Activated CD4-positive, alpha-beta memory T cell treated with anti-CD3 and anti-CD28 coated beads for 36 hours (primary cell): ENCODE measurements around the gene SF1. TPM values are rescaled to one million over a fixed set of nuclear protein-coding genes. Genes with fewer than 3 reads are reported as not detected.

Experiments
- CTCF ChIA-PET: fragments of 350-600 bp; sonication (Branson Sonifier 250); formaldehyde crosslinking; loops from one replicate; lab custom pipeline; 2021; ENCODE audit warnings: antibody characterized with exemption, inconsistent platforms; lab: Charles Lee
- POLR2A ChIA-PET: fragments of 350-600 bp; sonication (Branson Sonifier 250); formaldehyde crosslinking; loops from one replicate; lab custom pipeline; 2021; ENCODE audit warnings: antibody characterized with exemption; lab: Charles Lee
- DNase-seq: peaks from one replicate; pipeline ENCODE4 v3.0.0-alpha.2; 2020
- H3K27ac Mint-ChIP-seq: one replicate; pipeline ENCODE4 v1.8.0; 2021; ENCODE audit warnings: mixed read lengths
- H3K27me3 Mint-ChIP-seq: one replicate; pipeline ENCODE4 v1.8.0; 2021; ENCODE audit warnings: mixed read lengths
- H3K36me3 Mint-ChIP-seq: one replicate; pipeline ENCODE4 v1.8.0; 2021; ENCODE audit warnings: mixed read lengths
- H3K4me1 Mint-ChIP-seq: one replicate; pipeline ENCODE4 v1.8.0; 2021; ENCODE audit warnings: low read depth, mixed read lengths
- H3K4me3 Mint-ChIP-seq: one replicate; pipeline ENCODE4 v1.8.0; 2021; ENCODE audit warnings: mild to moderate bottlenecking, mixed read lengths
- H3K9me3 Mint-ChIP-seq: one replicate; pipeline ENCODE4 v1.8.0; 2021; ENCODE audit warnings: mixed read lengths
- intact Hi-C: fragments of 100-400 bp; cut with micrococcal nuclease; formaldehyde crosslinking; loops from one replicate; pipeline ENCODE4 v1.15.1; 2023
- total RNA-seq, 2 experiments: library from RNA; stranded (reverse); gene quantifications; one replicate each; pipeline ENCODE4 v1.2.3, GENCODE V29; 2021

The SF1 gene
- total RNA-seq, 2 experiments from 2014 or later = 323 to 328 TPM

- intact Hi-C loops = no loop called here
- CTCF ChIA-PET = interaction anchor here (1.0 to 1.8 kb wide), 2 partner anchors 10 to 36 kb away, joined by 3 to 5 read pairs; no protein-coding TSS in a partner anchor
- H3K27me3 Mint-ChIP-seq = peaks cover 11% of the 10 kb centered on the region
- H3K36me3 Mint-ChIP-seq = no peaks in the 10 kb centered on the region
- DNase-seq = no peak
- H3K27ac Mint-ChIP-seq = no peak overlapping the region
- peaks cover 6% of the 10 kb centered on the region for H3K4me1 Mint-ChIP-seq
- no peaks in the 10 kb centered on the region for H3K9me3 Mint-ChIP-seq
- H3K4me3 Mint-ChIP-seq = no peak overlapping the region
- POLR2A ChIA-PET = no interaction called here
Observed at GRCh38 chr11:64724863-64725532, 53.3 kb downstream of the SF1 start.

GRCh38 chr11:64723907-64724862, 54.2 kb downstream of the SF1 start:
- H3K4me3 Mint-ChIP-seq = peak overlapping the region; percentile 59
- POLR2A ChIA-PET = no interaction called here
- H3K36me3 Mint-ChIP-seq = no peaks in the 10 kb centered on the region
- intact Hi-C loops = loop anchor here (1.0 to 2.0 kb wide), 3 partner anchors 19 to 275 kb away; no protein-coding TSS in a partner anchor
- peaks cover 13% of the 10 kb centered on the region for H3K27me3 Mint-ChIP-seq
- no peak overlapping the region for H3K27ac Mint-ChIP-seq
- CTCF ChIA-PET = interaction anchor here (1.0 to 1.8 kb wide), 2 partner anchors 11 to 35 kb away, joined by 3 to 5 read pairs; no protein-coding TSS in a partner anchor
- no peaks in the 10 kb centered on the region for H3K9me3 Mint-ChIP-seq
- no peak for DNase-seq
- H3K4me1 Mint-ChIP-seq = peaks cover 6% of the 10 kb centered on the region

GRCh38 chr11:64723117-64723906, 55.0 kb downstream of the SF1 start, which contains the start of gene NRXN2:
Gene NRXN2, minus strand, starts transcription at chr11:64723197. Its CDS starts 9,498 bp downstream, at chr11:64713699.
- peaks cover 6% of the 10 kb centered on the region for H3K4me1 Mint-ChIP-seq
- H3K27ac Mint-ChIP-seq = peak within 1 kb of the TSS; percentile 28
- intact Hi-C loops = loop anchor here (1.0 to 2.0 kb wide), 3 partner anchors 19 to 274 kb away; no protein-coding TSS in a partner anchor
- peaks cover 15% of the 10 kb centered on the region for H3K27me3 Mint-ChIP-seq
- H3K4me3 Mint-ChIP-seq = peak within 1 kb of the TSS; percentile 59
- H3K36me3 Mint-ChIP-seq = no peaks in the 10 kb centered on the region
- peak; percentile 91 for DNase-seq
- no peaks in the 10 kb centered on the region for H3K9me3 Mint-ChIP-seq
- POLR2A ChIA-PET = no interaction called here
- CTCF ChIA-PET = no interaction called here

- Mint-ChIP-seq H3K4me3 (no peak overlapping the region), H3K36me3 (no peaks in the 10 kb centered on the region), H3K27ac (no peak overlapping the region), H3K9me3 (no peaks in the 10 kb centered on the region), H3K27me3 (peaks cover 19% of the 10 kb centered on the region), H3K4me1 (peaks cover 6% of the 10 kb centered on the region)
- intact Hi-C loops = loop anchor here (1.0 to 2.0 kb wide), 3 partner anchors 20 to 273 kb away; no protein-coding TSS in a partner anchor
- ChIA-PET POLR2A (no interaction called here), CTCF (interaction anchor here (1.3 kb wide), 1 partner anchor 34 kb away, joined by 6 read pairs; no protein-coding TSS in a partner anchor)
- DNase-seq = no peak
Observed at GRCh38 chr11:64722141-64723065, 55.9 kb downstream of the SF1 start.

- POLR2A ChIA-PET = no interaction called here
- CTCF ChIA-PET = no interaction called here
- DNase-seq = no peak
- H3K9me3 Mint-ChIP-seq = no peaks in the 10 kb centered on the region
- intact Hi-C loops = no loop called here
- no peaks in the 10 kb centered on the region for H3K36me3 Mint-ChIP-seq
- H3K27ac Mint-ChIP-seq = no peak overlapping the region
- H3K4me1 Mint-ChIP-seq = peaks cover 6% of the 10 kb centered on the region
- H3K4me3 Mint-ChIP-seq = no peak overlapping the region
- H3K27me3 Mint-ChIP-seq = peaks cover 28% of the 10 kb centered on the region
Observed at GRCh38 chr11:64721359-64721699, 57.0 kb downstream of the SF1 start.

- peaks cover 6% of the 10 kb centered on the region for H3K4me1 Mint-ChIP-seq
- POLR2A ChIA-PET = no interaction called here
- no peak overlapping the region for H3K4me3 Mint-ChIP-seq
- intact Hi-C loops = no loop called here
- no peak for DNase-seq
- H3K27ac Mint-ChIP-seq = no peak overlapping the region
- no peaks in the 10 kb centered on the region for H3K36me3 Mint-ChIP-seq
- H3K27me3 Mint-ChIP-seq = peaks cover 33% of the 10 kb centered on the region
- H3K9me3 Mint-ChIP-seq = no peaks in the 10 kb centered on the region
- CTCF ChIA-PET = interaction anchor here (2.1 kb wide), 1 partner anchor 32 kb away, joined by 10 read pairs; no protein-coding TSS in a partner anchor
Observed at GRCh38 chr11:64720640-64721358, 57.5 kb downstream of the SF1 start.

GRCh38 chr11:64720167-64720566, 58.2 kb downstream of the SF1 start:
- Mint-ChIP-seq H3K4me3 (no peak overlapping the region), H3K4me1 (peaks cover 6% of the 10 kb centered on the region), H3K9me3 (no peaks in the 10 kb centered on the region), H3K36me3 (no peaks in the 10 kb centered on the region), H3K27me3 (peaks cover 37% of the 10 kb centered on the region), H3K27ac (no peak overlapping the region)
- CTCF ChIA-PET = interaction anchor here (2.1 kb wide), 1 partner anchor 31 kb away, joined by 10 read pairs; no protein-coding TSS in a partner anchor
- intact Hi-C loops = no loop called here
- POLR2A ChIA-PET = no interaction called here
- no peak for DNase-seq

- ChIA-PET POLR2A (no interaction called here), CTCF (interaction anchor here (1.0 to 2.1 kb wide), 2 partner anchors 23 to 30 kb away, joined by 3 to 10 read pairs; no protein-coding TSS in a partner anchor)
- H3K9me3 Mint-ChIP-seq = no peaks in the 10 kb centered on the region
- no peak overlapping the region for H3K4me3 Mint-ChIP-seq
- H3K36me3 Mint-ChIP-seq = no peaks in the 10 kb centered on the region
- intact Hi-C loops = no loop called here
- peaks cover 43% of the 10 kb centered on the region for H3K27me3 Mint-ChIP-seq
- H3K4me1 Mint-ChIP-seq = peaks cover 6% of the 10 kb centered on the region
- no peak overlapping the region for H3K27ac Mint-ChIP-seq
- no peak for DNase-seq
Observed at GRCh38 chr11:64719406-64719805, 58.9 kb downstream of the SF1 start.

GRCh38 chr11:64718780-64719124, 59.6 kb downstream of the SF1 start:
- Mint-ChIP-seq H3K36me3 (no peaks in the 10 kb centered on the region), H3K4me1 (peaks cover 2% of the 10 kb centered on the region), H3K9me3 (no peaks in the 10 kb centered on the region), H3K4me3 (no peak overlapping the region), H3K27me3 (peaks cover 50% of the 10 kb centered on the region), H3K27ac (no peak overlapping the region)
- no peak for DNase-seq
- intact Hi-C loops = no loop called here
- CTCF ChIA-PET = interaction anchor here (1.0 to 2.1 kb wide), 2 partner anchors 24 to 30 kb away, joined by 3 to 10 read pairs; no protein-coding TSS in a partner anchor
- POLR2A ChIA-PET = no interaction called here

- H3K9me3 Mint-ChIP-seq = no peaks in the 10 kb centered on the region
- ChIA-PET POLR2A (interaction anchor here (0.6 kb wide), 1 partner anchor 59 kb away, joined by 6 read pairs; no protein-coding TSS in a partner anchor), CTCF (interaction anchor here (2.1 kb wide), 1 partner anchor 29 kb away, joined by 10 read pairs; no protein-coding TSS in a partner anchor)
- H3K4me3 Mint-ChIP-seq = no peak overlapping the region
- intact Hi-C loops = no loop called here
- peaks cover 50% of the 10 kb centered on the region for H3K27me3 Mint-ChIP-seq
- H3K36me3 Mint-ChIP-seq = no peaks in the 10 kb centered on the region
- H3K27ac Mint-ChIP-seq = no peak overlapping the region
- no peak for DNase-seq
- no peaks in the 10 kb centered on the region for H3K4me1 Mint-ChIP-seq
Observed at GRCh38 chr11:64718084-64718779, 60.1 kb downstream of the SF1 start.
